HG02588 (cell line): ENCODE results near the gene ELOA.
"Not testable (repeated sequence)": the region's sequence is repeated elsewhere in the genome, so short reads cannot be mapped to it uniquely, and the experiment has no call there.

Source experiments
- ATAC-seq: cut with Tn5 transposase; IDR thresholded peaks from one replicate; pipeline ENCODE4 v1.9.1; 2021; ENCODE audit warnings: mild to moderate bottlenecking, moderate library complexity; ENCODE audit not compliant: unreplicated experiment

Gene ELOA

GRCh38 chr1:23799255-23799569 is 55.9 kb downstream of the ELOA start:
- ATAC-seq = no peak

- ATAC-seq = peak; percentile 4
These were observed 56.5 kb downstream of the ELOA start for GRCh38 chr1:23799570-23800399.

- peak; percentile 75 for ATAC-seq
These were observed 57.4 kb downstream of the ELOA start, which contains the start of gene GALE for GRCh38 chr1:23800400-23801337. GALE (minus strand) TSS chr1:23800754; CDS start chr1:23799007, 1,747 bp downstream.

GRCh38 chr1:23801338-23801748 is 58.1 kb downstream of the ELOA start:
- no peak for ATAC-seq

- ATAC-seq = no peak
These were observed 58.6 kb downstream of the ELOA start for GRCh38 chr1:23801876-23802275.

GRCh38 chr1:23802809-23803342 is 59.6 kb downstream of the ELOA start:
- not testable (repeated sequence) for ATAC-seq

GRCh38 chr1:23803674-23804073 is 60.4 kb downstream of the ELOA start:
- no peak for ATAC-seq

GRCh38 chr1:23804183-23804835 is 61.0 kb downstream of the ELOA start:
- no peak for ATAC-seq

- ATAC-seq = no peak
These were observed 61.8 kb downstream of the ELOA start for GRCh38 chr1:23805025-23805424.

GRCh38 chr1:23806280-23806679 is 63.0 kb downstream of the ELOA start:
- ATAC-seq = no peak

- ATAC-seq = no peak
These were observed 64.2 kb downstream of the ELOA start for GRCh38 chr1:23807453-23807852.

GRCh38 chr1:23809751-23810171 is 66.5 kb downstream of the ELOA start:
- peak; percentile 67 for ATAC-seq

- no peak for ATAC-seq
These were observed 67.7 kb downstream of the ELOA start for GRCh38 chr1:23810818-23811540.
